Measurements from ENCODE around the gene LYPD6B.

DNA sequence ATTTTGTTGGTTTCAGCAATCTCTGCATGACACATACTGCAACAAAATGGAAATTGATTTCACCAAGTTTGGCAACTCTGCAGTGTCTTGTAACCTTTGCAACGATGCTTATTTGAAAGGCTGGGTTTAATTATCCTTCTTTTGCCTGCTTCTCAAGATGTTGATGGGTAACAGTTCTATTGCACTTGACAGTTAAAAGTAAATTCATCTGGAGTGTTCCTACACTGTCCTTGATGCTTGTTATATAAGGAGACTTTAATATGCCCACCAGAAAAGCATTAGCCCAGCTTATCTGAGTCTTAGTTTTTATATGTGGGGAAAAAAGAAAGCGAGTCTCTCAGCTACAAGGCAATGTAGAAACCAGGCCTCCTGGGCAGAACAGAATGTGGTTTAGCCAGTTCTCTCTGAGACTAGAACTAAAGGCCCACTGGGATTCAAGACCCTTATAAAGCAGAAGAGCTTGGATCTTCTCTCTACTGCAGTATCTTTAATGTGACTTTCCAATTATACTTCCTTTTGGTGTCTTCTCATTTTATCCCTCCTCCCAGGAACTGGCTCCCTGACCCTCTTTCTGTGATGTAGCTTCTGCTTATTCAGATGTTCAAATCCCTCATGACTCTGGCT is 185.1 kb downstream of the LYPD6B start:
- TF ChIP-seq, protein P1, sequence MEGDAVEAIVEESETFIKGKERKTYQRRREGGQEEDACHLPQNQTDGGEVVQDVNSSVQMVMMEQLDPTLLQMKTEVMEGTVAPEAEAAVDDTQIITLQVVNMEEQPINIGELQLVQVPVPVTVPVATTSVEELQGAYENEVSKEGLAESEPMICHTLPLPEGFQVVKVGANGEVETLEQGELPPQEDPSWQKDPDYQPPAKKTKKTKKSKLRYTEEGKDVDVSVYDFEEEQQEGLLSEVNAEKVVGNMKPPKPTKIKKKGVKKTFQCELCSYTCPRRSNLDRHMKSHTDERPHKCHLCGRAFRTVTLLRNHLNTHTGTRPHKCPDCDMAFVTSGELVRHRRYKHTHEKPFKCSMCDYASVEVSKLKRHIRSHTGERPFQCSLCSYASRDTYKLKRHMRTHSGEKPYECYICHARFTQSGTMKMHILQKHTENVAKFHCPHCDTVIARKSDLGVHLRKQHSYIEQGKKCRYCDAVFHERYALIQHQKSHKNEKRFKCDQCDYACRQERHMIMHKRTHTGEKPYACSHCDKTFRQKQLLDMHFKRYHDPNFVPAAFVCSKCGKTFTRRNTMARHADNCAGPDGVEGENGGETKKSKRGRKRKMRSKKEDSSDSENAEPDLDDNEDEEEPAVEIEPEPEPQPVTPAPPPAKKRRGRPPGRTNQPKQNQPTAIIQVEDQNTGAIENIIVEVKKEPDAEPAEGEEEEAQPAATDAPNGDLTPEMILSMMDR (IDR thresholded peaks at IDR 0.05): no peak
- TF ChIP-seq YY1 (IDR thresholded peaks at IDR 0.05; ENCODE audit: low read depth) (no peak), NRF1 (IDR thresholded peaks at IDR 0.05; ENCODE audit: low read depth, low read length) (no peak), RFX5 (IDR thresholded peaks at IDR 0.05; ENCODE audit: low read length) (no peak), SIN3A (IDR thresholded peaks at IDR 0.05; ENCODE audit: borderline replicate concordance, low read depth, low read length) (no peak), RAD21 (IDR thresholded peaks at IDR 0.05; ENCODE audit: low read length) (no peak), MEF2A (IDR thresholded peaks at IDR 0.05; ENCODE audit: borderline replicate concordance, low read depth) (no peak)

Data from SK-N-SH (cell line).